Cerebellar nuclear complex (tissue), 1 donor: Measurements from ENCODE around the gene EPB41L4A.

Experiments
- DNase-seq, 2 experiments: peaks; one replicate each; lab custom pipeline; 2025; lab: John Stamatoyannopoulos, UW

The EPB41L4A gene

GRCh38 chr5:112353678-112354077, 65.4 kb downstream of the EPB41L4A start:
- no peak for DNase-seq

- no peak for DNase-seq
Observed at GRCh38 chr5:112351225-112351624, 67.9 kb downstream of the EPB41L4A start.

DNA sequence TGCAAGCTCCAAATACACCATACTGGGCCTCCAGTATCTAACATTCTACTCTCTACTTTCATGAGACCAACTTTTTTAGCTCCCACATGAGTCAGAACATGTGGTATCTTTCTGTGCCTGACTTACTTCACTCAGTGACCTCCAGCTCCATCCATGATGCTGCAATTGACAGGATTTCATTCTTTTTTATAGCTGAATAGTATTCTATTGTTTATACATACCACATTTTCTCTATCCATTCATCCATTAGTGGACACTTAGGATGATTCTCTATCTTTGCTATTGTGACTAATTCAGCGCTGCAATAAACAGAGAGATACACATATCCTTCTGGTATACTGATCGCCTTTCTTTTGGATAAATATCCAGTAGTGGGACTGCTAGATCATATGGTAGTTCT, 68.5 kb downstream of the EPB41L4A start:
- no peak for DNase-seq

- DNase-seq = no peak
Observed at GRCh38 chr5:112349371-112349770, 69.7 kb downstream of the EPB41L4A start.

DNA sequence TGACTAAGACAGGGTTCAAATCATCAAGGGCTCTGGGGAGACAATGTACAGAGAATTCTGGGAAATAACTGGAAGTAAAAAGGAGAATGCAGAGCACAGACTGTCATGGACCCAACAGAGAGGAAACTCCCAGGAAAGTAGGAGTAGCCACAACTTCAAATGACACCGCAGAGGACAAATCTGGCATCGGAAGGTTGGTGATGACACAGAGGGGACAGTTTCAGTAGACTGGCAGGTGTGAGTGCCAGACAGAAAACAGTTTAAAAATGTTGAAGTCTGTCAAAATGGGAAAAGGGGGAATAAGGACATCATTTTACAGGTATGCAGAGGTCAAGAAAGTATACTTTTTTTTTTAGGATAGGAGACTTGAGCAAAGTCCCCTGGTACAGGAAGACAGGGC, 70.2 kb downstream of the EPB41L4A start:
- DNase-seq = no peak

- no peak for DNase-seq
Observed at GRCh38 chr5:112348387-112348786, 70.7 kb downstream of the EPB41L4A start.

DNA sequence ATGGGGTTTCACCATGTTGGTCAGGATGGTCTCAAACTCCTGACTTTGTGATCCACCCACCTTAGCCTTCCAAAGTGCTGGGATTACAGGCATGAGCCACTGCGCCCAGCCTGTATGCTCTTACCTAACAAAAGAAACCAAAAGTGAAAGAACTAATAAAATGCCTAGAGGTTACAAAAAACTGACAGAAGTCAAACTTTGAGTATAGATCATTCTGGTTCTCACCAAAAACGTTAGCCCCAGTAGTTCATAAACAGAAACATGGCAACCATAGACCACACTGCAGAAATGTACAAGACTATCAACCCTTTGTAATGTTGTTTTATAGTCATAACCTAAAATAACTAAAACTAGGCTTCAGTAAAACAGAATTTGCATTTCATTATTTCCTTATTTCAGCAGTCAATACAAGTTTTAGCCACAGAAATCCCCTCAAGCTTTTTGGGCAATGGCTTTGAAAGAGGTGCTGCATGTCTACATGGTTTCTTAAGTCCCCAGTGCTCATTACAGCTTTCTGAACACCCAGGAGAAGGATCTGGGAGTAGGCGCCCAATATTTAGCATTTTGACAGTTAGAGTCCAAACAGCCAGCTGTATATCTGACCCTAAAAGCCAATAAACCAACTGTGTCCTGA, 72.5 kb downstream of the EPB41L4A start:
- DNase-seq = no peak

DNA sequence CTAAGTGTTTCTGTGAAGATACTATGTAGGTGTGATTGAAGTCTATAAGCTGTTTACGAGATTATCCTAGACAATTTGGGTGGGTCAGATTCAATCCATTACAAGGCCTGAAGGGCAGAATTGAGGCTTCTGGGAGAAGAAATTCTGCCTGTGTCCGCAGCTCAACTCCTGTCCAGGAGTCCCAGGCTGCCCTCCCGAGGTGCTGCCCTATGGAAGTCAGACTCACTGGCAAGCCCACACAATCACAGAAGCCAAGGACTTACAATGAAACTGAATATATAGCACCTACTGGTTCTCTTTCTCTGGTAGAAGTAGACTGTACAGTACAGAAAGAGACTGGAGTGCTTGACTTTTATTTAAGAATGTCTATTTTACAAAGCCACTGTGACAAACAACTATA, 74.5 kb downstream of the EPB41L4A start:
- no peak for DNase-seq

GRCh38 chr5:112342389-112342788, 76.7 kb downstream of the EPB41L4A start:
- no peak for DNase-seq

DNA sequence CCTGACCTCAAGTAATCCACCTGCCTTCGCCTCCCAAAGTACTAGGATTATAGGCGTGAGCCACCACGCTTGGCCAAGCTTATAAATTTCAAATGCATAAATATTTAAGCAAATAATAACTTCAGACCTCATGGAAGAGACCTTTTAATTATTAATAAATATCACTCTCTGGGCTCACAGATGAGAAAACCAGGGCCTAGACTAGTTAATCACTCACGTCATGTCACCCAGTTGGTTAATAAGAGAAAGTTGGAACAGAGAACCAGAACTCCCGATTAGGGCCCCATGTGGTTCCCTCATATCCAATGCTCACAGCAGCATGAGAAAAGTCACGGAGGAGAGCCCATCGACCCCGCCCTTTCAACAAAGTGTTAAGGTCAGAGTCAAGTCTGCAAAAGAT, 79.3 kb downstream of the EPB41L4A start:
- no peak for DNase-seq

GRCh38 chr5:112338681-112339337, 80.3 kb downstream of the EPB41L4A start:
- no peak for DNase-seq

DNA sequence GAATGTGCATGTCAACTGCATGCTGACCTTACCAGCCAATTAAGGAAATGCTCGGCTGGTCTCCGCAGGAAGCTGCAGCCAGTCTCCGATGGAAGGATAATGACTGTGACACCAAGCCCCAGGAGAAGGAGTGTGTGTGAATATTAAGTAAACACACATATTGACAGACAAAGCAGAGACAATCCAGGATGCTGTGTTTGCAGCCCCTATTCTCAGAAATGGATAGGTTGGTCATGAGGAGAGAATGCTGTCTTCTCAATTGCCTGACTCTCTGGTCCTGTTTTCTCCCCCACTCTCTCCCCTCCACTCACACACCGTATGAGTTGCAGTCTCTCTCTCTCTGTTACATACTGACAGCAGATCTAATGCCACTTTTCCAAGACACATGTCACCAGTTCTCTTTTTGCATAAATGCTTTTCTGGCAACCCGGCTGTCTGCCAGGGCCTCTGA, 85.7 kb downstream of the EPB41L4A start:
- DNase-seq = no peak

DNA sequence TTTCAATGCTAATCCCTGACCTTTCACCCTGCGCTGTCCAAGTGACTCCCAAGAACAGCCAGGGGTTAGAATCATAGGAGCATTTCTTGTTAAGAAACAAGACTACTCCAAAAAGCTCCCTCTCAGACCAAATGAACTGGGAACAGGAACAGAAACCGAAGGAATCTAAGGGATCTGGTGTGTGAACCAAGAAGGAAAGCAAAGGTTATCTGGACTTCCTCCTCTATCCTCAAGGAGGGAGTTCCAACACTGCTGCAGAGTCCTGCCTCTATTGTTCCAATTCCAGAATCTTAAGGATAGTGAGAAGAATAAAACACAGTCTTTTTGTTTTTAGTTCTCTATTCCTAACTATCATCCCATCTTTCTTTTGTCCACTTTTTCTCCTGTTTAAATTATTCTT, 87.2 kb downstream of the EPB41L4A start:
- DNase-seq = no peak

- no peak for DNase-seq
Observed at GRCh38 chr5:112329419-112330090, 89.5 kb downstream of the EPB41L4A start.

GRCh38 chr5:112323166-112323565, 95.9 kb downstream of the EPB41L4A start:
- no peak for DNase-seq

DNA sequence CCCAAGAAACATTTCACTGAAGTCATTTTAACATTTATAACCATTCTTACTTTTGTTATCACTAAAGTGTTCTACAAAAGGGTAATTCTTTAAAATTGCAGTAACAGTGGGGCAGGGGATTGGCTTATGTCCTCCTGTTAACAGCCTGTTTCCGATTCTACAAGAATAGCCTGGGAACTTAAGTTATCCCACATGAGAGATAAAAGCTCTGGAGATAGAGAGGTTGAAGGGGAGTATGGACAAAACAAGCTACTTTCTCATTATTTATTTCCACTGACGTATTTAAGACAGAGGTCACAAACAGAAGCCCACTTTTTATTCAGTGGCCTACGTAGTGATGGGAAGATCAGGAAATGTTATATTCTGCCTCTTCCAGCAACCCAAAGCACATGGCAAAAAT, 98.7 kb downstream of the EPB41L4A start:
- no peak for DNase-seq

- no peak for DNase-seq
Observed at GRCh38 chr5:112318346-112318745, 100.7 kb downstream of the EPB41L4A start.

GRCh38 chr5:112317866-112318265, 101.2 kb downstream of the EPB41L4A start:
- DNase-seq = no peak

- no peak for DNase-seq
Observed at GRCh38 chr5:112316731-112317130, 102.3 kb downstream of the EPB41L4A start.

DNA sequence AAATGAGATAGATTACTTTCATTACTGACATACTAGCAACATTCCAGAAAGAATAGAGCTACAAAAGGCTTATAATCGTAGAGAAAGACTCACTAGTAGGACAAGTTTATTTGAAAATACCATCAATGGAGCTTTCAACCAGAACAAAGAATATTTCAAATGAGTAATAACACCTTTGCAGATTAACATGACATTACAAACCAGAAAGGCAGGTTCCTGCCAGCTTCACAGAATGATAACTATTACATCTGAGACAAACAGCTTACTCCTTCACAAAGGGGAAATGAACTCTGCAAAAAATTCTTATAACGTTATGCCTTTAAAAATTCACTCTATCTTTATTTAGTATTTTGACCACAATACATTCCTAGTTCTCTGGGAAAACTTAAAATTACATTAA, 103.1 kb downstream of the EPB41L4A start:
- DNase-seq = no peak

- DNase-seq = no peak
Observed at GRCh38 chr5:112312295-112313275, 106.5 kb downstream of the EPB41L4A start.

DNA sequence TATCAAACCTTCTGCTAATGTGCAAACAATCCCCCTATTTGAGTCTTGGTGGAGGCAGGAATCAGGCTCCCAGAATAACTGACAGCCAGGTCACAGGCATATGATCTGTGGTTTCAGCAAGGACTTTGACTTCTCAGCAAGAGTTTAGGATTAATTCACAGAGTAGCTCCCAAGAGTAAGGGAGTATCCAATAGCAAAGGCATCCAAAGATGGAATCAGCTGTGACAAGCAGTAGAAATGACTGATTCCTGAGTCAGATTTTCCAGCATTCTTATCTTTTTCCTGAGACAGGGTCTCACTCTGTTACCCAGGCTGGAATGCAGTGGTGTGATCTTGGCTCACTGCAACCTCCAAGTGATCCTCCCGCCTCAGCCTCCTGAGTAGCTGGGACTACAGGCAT, 108.3 kb downstream of the EPB41L4A start:
- no peak for DNase-seq
